ENCODE measurements around the gene DLG5.

DNA sequence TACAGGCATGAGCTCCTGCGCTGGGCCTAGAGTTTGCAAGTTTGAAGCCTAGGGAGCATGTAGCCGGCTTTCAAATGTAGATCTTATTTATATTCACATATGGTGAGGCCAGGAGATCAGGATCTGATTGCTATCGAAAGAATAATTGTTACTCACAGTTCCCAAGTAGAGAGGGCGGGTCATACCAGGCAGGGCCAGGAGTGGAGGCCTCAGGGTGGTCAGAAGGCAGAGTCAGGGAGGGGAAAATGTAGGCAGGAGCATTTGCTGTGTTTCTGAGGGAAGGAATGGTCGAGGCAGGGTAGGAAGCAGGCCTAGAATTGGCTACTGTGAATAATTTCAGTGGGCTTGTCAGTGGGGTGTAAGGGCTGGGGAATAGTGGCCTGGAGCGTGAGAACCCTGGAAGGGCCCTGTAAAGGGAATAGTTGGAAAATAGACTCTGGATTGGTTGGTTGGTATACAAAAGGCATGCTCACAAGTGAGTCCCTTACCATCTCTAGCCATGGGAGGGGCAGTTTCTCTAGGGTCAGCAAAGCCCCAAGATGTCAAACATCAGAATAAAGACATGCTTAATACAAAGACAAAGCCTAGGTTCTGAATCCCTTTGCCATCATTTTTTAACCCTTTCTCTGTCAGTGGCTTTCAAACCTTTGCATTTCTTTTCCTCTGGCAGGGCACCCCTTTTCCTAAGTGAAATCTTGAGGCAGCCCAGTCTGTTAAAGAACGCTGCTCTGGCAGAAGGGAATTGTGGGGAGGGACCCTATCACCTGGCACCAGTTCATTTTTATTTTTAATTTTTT lies 36.0 kb upstream of the DLG5 start:
- TF ChIP-seq CTCF (IDR thresholded peaks at IDR 0.05; ENCODE audit: poor library complexity) (no peak), EZH2phosphoT487 (IDR thresholded peaks at IDR 0.05; ENCODE audit: low read depth, severe bottlenecking, unreplicated experiment) (no peak), EZH2 (IDR thresholded peaks at IDR 0.05; ENCODE audit: borderline replicate concordance) (no peak)
